Measurements from ENCODE around the gene TOM1L1.

DNA sequence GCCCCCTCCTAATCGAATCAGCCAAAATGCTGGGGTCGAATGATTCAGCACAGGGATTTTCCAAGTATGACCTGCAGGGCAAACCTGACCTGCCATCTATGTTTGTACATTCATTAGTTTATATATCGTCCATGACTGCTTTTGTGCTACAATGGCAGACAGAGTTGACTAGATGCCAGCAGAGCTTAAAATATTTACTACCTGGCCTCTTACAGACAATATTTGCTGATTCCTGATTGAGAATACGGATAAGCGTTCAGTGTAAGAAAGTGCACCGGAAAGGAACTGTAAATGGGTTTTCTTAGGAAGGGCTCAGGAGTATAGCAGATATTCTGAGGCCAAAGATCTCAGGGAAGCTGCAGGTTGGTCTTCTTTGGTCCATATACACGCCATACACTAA lies 11.7 kb upstream of the TOM1L1 start:
- no peak for TF ChIP-seq CTCF (IDR thresholded peaks at IDR 0.05)
- TF ChIP-seq EZH2 (IDR thresholded peaks at IDR 0.05) = no peak
- no peak for TF ChIP-seq EZH2phosphoT487 (IDR thresholded peaks at IDR 0.05)

Data from neural progenitor cell (in vitro differentiated cells).